LNCaP clone FGC (cell line): ENCODE data around the gene CFAP161.
"Not testable (repeated sequence)": the region's sequence is repeated elsewhere in the genome, so short reads cannot be mapped to it uniquely, and the experiment has no call there.

ENCODE experiments used
- DNase-seq: peaks from one replicate; pipeline ENCODE4 v3.0.0-alpha.2; 2011; ENCODE audit warnings: low read depth
- H3K4me3 ChIP-seq: 2 replicates; pipeline ENCODE4 v1.5.1; 2011; ENCODE audit warnings: mild to moderate bottlenecking, low read depth, low read length, control low read depth
- TF ChIP-seq, protein P1 (sequence below): IDR thresholded peaks from 2 replicates; pipeline ENCODE4 v1.5.1; 2012; ENCODE audit warnings: mild to moderate bottlenecking; ENCODE audit not compliant: control insufficient read depth, insufficient read depth; ENCODE audit errors: extremely low read depth

Gene CFAP161

DNA sequence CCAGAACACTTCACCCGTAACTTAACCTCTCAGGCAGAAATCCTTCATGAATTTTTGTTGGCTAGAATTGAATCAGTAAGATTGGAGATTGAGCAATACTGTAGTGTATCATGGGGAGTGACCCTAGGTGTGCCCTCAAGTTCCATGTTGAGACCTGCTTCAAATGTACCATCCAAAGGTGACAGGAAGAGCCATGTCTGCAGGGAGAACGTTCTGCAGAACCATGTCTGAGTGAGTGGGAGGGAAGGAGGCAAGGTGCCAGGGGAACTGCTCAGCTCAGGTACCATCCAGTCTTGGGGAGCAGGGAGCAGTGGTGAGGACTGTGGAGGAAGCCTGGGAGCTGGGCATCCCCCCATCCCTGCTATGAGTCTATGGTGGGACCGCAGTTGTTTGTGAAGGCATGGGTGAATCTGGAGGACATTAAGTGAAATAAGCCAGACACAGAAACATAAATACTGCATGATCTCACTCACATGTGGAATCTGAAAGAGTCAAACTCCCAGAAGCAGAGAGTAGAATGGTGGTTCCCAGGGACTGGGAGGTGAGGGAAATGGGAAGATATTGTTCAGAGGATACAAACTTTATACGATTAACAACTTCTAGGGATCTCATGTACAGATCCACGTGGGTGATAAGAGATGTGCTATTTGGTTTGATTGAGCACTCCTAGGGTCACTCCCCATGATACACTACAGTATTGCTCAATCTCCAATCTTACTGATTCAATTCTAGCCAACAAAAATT lies 23.3 kb downstream of the CFAP161 start:
- TF ChIP-seq, protein P1, sequence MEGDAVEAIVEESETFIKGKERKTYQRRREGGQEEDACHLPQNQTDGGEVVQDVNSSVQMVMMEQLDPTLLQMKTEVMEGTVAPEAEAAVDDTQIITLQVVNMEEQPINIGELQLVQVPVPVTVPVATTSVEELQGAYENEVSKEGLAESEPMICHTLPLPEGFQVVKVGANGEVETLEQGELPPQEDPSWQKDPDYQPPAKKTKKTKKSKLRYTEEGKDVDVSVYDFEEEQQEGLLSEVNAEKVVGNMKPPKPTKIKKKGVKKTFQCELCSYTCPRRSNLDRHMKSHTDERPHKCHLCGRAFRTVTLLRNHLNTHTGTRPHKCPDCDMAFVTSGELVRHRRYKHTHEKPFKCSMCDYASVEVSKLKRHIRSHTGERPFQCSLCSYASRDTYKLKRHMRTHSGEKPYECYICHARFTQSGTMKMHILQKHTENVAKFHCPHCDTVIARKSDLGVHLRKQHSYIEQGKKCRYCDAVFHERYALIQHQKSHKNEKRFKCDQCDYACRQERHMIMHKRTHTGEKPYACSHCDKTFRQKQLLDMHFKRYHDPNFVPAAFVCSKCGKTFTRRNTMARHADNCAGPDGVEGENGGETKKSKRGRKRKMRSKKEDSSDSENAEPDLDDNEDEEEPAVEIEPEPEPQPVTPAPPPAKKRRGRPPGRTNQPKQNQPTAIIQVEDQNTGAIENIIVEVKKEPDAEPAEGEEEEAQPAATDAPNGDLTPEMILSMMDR, result no peak
- no peak overlapping the region for H3K4me3 ChIP-seq
- no peak for DNase-seq

DNA sequence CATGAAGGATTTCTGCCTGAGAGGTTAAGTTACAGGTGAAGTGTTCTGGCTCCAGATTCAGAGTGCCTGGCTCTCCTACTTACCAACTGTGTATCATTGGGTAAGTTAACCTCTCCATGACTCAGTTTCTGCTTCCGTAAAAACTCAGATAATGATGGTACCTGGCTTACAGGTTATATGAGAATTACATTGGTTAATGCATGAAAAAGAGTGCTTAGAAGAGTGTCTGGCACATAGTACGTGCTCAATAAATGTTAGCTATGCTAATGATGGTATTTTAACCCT lies 23.8 kb downstream of the CFAP161 start:
- DNase-seq, result no peak
- H3K4me3 ChIP-seq, result no peak overlapping the region
- TF ChIP-seq, protein P1, result no peak

DNA sequence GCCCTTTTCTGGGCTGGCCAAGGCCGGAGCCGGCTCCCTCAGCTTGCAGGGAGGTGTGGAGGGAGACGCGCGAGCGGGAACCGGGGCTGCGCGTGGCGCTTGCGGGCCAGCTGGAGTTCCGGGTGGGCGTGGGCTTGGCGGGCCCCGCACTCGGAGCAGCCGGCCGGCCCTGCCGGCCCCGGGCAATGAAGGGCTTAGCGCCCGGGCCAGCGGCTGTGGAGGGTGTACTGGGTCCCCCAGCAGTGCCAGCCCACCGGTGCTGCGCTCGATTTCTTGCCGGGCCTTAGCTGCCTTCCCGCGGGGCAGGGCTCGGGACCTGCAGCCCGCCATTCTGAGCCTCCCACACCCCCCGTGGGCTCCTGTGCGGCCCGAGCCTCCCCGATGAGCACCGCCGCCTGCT lies 24.5 kb downstream of the CFAP161 start:
- not testable (repeated sequence) for H3K4me3 ChIP-seq, DNase-seq

DNA sequence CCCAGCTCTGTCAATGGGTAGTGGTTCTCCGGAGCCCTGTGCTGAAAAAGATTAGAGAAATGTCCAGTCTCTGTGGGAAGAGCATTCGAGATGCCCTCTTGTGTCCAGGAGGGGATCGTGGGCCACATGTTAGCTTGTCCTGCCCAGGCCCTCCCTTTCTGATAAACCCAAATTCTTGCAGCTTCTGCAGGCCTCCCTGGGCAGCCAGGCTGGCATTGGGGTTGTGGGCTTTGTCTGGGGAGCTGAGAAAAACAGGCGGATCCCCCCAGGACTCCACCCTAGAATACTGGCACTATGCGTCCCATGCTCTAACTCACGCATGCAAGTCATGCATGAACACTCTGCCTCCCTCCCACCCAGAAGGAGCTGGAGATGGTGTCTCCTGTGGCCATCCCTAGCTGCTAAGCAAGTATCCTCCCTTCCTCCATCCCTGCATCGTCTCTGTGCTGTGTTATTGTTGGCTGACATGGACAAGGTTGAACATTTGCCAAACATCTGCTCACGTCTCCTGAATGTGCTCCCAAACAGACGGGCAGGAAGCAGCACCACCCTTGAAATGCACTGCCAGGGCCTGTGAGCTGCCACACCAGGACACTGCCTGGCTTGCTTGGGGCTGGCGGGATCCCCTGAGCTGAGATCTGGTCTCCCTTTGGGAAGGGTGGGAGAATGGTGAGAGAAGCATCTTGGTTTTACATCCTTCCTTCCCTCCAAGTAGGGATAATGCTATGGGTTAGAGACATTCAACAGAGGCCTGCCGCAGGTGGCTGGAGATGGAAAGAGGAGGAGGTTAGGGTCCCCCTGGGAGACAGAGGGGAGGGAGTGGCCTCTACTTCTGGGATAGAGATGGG lies 26.5 kb downstream of the CFAP161 start:
- TF ChIP-seq, protein P1, result no peak
- no peak for DNase-seq
- H3K4me3 ChIP-seq, result no peak overlapping the region

DNA sequence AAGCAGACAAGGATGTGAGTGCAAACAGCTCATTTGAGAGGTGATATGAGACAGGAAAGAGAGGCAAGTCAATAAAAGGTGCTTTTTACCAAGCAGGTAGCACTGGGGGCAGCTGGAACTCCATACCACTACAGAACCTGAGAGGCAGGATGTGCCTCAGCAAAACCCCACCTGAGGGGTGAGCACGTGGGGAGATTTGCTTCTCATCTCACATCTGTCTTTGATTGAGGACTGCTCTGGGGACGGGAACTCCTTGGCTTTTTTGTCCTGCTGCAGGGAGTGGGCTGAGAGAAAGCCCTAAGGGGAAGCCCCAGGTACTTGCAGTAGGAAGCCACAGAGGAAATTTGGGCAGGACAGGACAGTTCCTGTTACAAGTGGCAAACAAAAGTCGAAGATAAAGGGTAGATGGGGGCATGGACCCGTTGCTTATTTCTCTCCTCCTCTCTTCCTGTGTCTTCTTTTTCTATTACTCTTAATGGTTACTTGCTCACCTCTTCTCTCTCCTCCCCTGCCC lies 27.1 kb downstream of the CFAP161 start:
- DNase-seq, result no peak
- no peak overlapping the region for H3K4me3 ChIP-seq
- TF ChIP-seq, protein P1, result no peak

DNA sequence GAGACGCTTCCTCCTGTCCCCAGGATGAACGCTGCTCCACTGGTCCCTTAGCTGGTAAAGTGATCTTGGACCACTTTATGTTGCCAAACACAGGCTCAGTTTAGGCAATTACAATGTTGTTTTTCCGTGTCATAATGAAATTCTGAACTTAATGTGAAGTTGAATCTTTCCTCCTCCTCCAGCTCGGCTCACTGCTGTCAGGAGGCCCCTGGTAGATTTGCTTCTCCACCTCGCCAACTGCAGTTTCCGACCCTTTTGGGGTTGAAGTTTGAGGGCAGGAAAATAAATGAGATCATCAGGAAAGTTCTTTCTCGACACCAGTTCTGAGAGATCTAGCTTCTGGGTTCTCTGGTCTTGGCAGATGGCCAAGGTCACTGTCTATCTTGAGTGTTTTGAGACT lies 27.8 kb downstream of the CFAP161 start:
- H3K4me3 ChIP-seq, result no peak overlapping the region
- TF ChIP-seq, protein P1, result no peak
- DNase-seq, result no peak

DNA sequence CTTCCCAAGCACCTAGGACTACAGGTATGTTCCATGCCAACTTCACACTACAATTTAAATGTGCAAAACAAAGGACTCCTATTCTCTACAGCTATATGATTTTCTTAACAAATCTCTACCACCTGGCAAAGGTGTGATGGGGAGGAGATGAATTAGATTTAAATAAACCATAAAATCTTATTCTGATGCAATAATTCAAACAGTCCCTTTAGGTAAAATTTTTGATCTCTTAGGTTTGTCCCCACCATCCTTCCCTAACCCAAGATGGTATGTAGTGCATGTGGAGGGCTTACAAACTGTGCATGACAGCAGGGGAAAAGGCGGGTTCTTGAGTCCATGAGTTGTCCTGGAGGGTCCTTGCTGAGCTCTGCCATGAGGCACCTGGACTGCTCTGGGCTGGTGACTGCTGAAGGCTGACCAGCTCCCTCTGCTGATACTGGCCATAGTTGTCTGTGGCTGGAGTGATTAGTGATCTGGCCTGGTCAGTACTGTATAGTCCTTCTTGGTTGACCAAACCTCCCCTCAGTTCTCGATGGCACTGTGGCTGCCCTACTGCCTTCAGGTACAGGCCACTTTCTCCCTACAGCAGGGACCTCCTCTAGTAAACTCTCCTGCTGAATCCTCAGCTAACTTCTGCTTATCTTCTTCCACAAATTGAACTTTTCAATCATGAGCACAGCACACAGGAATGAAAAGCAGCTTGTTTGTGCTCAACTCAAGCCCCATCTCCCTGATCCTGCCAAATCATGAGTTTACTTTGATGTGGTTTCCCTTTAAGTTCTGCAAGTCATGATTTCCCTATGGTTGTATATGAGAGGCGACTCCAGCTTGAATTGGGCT lies 30.1 kb downstream of the CFAP161 start:
- H3K4me3 ChIP-seq, result no peak overlapping the region
- DNase-seq, result no peak
- TF ChIP-seq, protein P1, result peak; percentile 19; the same call in 1 of the 2 replicates
